ENCODE results near the gene GLYATL1B.
A peak's percentile ranks its signal among the peaks of the same experiment; 100 is the strongest.
"Not testable (repeated sequence)": the region's sequence is repeated elsewhere in the genome, so short reads cannot be mapped to it uniquely, and the experiment has no call there.

Gene GLYATL1B

GRCh38 chr11:59095972-59096575, 10.0 kb downstream of the GLYATL1B start:
- DNase-seq (ENCODE audit: low read depth), result not testable (repeated sequence)

- no peak for DNase-seq (ENCODE audit: low read depth)
Measured at GRCh38 chr11:59097113-59097708, 11.1 kb downstream of the GLYATL1B start.

- not testable (repeated sequence) for DNase-seq (ENCODE audit: low read depth)
Measured at GRCh38 chr11:59097938-59098337, 11.8 kb downstream of the GLYATL1B start.

- no peak for DNase-seq (ENCODE audit: low read depth)
Measured at GRCh38 chr11:59102259-59102765, 16.2 kb downstream of the GLYATL1B start.

- DNase-seq (ENCODE audit: low read depth), result peak; percentile 76
Measured at GRCh38 chr11:59106363-59107336, 20.5 kb downstream of the GLYATL1B start, which contains the start of gene FAM111B. TSS of gene FAM111B (plus strand) at chr11:59107237. CDS start at chr11:59109626, 2,389 bp downstream.

- DNase-seq (ENCODE audit: low read depth), result not testable (repeated sequence)
Measured at GRCh38 chr11:59107721-59108120, 21.6 kb downstream of the GLYATL1B start.

- DNase-seq (ENCODE audit: low read depth), result no peak
Measured at GRCh38 chr11:59112494-59112893, 26.4 kb downstream of the GLYATL1B start.

- no peak for DNase-seq (ENCODE audit: low read depth)
Measured at GRCh38 chr11:59114344-59114743, 28.2 kb downstream of the GLYATL1B start.

- DNase-seq (ENCODE audit: low read depth), result no peak
Measured at GRCh38 chr11:59115553-59115952, 29.4 kb downstream of the GLYATL1B start.

- no peak for DNase-seq (ENCODE audit: low read depth)
Measured at GRCh38 chr11:59117774-59118173, 31.7 kb downstream of the GLYATL1B start.

- DNase-seq (ENCODE audit: low read depth), result no peak
Measured at GRCh38 chr11:59119826-59120225, 33.7 kb downstream of the GLYATL1B start.

GRCh38 chr11:59135648-59136461, 49.7 kb downstream of the GLYATL1B start:
- no peak for DNase-seq (ENCODE audit: low read depth)

- DNase-seq (ENCODE audit: low read depth), result not testable (repeated sequence)
Measured at GRCh38 chr11:59136551-59136950, 50.4 kb downstream of the GLYATL1B start.

- no peak for DNase-seq (ENCODE audit: low read depth)
Measured at GRCh38 chr11:59137190-59137589, 51.1 kb downstream of the GLYATL1B start.

- DNase-seq (ENCODE audit: low read depth), result no peak
Measured at GRCh38 chr11:59138643-59139042, 52.5 kb downstream of the GLYATL1B start.

- DNase-seq (ENCODE audit: low read depth), result no peak
Measured at GRCh38 chr11:59141191-59141590, 55.1 kb downstream of the GLYATL1B start.

- no peak for DNase-seq (ENCODE audit: low read depth)
Measured at GRCh38 chr11:59141673-59142460, 55.8 kb downstream of the GLYATL1B start.

- DNase-seq (ENCODE audit: low read depth), result peak; percentile 66
Measured at GRCh38 chr11:59142530-59143507, 56.7 kb downstream of the GLYATL1B start, which contains the start of gene FAM111A. TSS of gene FAM111A (plus strand) at chr11:59142856. CDS start at chr11:59148873, 6,017 bp downstream.

GRCh38 chr11:59144096-59144495, 58.0 kb downstream of the GLYATL1B start:
- DNase-seq (ENCODE audit: low read depth), result no peak

Data from GM04504 (cell line).